Tibial artery (tissue), 4 donors: ENCODE results near the gene LRIG1.

Experiments
- DNase-seq, 2 donors: peaks; one replicate each; pipeline ENCODE4 v3.0.0-alpha.2; 2019
- H3K27ac ChIP-seq, 2 donors: fragments of 200-600 bp; sonication (generic) in 1 of 2; 1 replicate in 1 of 2; 2 replicates in 1 of 2; pipeline ENCODE4 v1.5.1; 2018 to 2019; ENCODE audit warnings: mild to moderate bottlenecking in 1 of 2
- H3K27me3 ChIP-seq, 2 donors: fragments of 200-600 bp; sonication (generic) in 1 of 2; one replicate each; pipeline versions ENCODE4 v1.5.1 to v1.6.0; 2016 to 2019
- H3K36me3 ChIP-seq, 3 donors: fragments of 200-600 bp; sonication (generic) in 2 of 3; one replicate each; pipeline ENCODE4 v1.5.1; 2016 to 2019; ENCODE audit warnings: mild to moderate bottlenecking in 2 of 3
- H3K4me1 ChIP-seq, 4 donors: fragments of 200-600 bp; sonication (generic) in 2 of 4; 1 replicate in 3 of 4; 2 replicates in 1 of 4; pipeline ENCODE4 v1.5.1; 2016 to 2019
- H3K4me3 ChIP-seq, 2 donors: fragments of 200-600 bp; sonication (generic) in 1 of 2; 1 replicate in 1 of 2; 2 replicates in 1 of 2; pipeline ENCODE4 v1.5.1; 2018 to 2019; ENCODE audit warnings: mild to moderate bottlenecking in 2 of 2
- H3K9me3 ChIP-seq, 3 donors: fragments of 200-600 bp; sonication (generic) in 1 of 3; one replicate each; pipeline ENCODE4 v1.5.1; 2016 to 2019
- intact Hi-C: fragments of 100-400 bp; cut with DNase I; formaldehyde crosslinking; loops from one replicate; pipeline ENCODE4 v1.15.0; 2023; ENCODE audit warnings: low total_unique reads
- TF ChIP-seq, protein P1 (sequence below), 2 experiments: fragments of 200-600 bp in 1 of 2; fragments of 450-650 bp in 1 of 2; IDR thresholded peaks; one replicate each; pipeline ENCODE4 v1.5.1; 2017 to 2019; ENCODE audit warnings: antibody characterized with exemption in 2 of 2, mild to moderate bottlenecking in 1 of 2, moderate library complexity in 1 of 2

LRIG1 gene

DNA sequence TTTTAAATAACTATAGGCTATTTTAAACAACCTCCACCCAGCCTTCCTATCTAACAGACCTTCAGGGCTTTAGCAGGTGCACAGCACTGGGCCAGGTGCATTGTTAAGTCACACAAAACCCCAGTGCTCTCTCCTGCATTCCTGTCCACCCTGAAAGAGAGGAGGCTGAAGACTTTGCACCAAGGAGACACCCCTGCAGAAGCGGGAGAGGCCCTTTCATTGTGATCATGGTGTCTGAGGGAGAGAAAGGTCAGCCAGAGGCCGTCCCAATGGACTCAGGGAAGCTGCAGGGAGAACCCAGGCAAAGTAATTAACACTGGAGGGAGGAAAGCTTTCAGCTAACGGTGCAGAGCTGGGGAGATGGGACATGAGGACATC lies 5.2 kb downstream of the LRIG1 start:
- Histone ChIP-seq H3K4me3 (no peak overlapping the region), H3K27me3 (no peaks in the 10 kb centered on the region), H3K9me3 (no peaks in the 10 kb centered on the region), H3K4me1 (peaks cover 0 to 74% (median 60%) of the 10 kb centered on the region in 4 donors), H3K36me3 (no peaks in the 10 kb centered on the region), H3K27ac (peak overlapping the region; percentile 91 to 99)
- intact Hi-C loops, result loop anchor here (5.0 kb wide), 1 partner anchor 43 kb away; no protein-coding TSS in a partner anchor
- TF ChIP-seq, protein P1, sequence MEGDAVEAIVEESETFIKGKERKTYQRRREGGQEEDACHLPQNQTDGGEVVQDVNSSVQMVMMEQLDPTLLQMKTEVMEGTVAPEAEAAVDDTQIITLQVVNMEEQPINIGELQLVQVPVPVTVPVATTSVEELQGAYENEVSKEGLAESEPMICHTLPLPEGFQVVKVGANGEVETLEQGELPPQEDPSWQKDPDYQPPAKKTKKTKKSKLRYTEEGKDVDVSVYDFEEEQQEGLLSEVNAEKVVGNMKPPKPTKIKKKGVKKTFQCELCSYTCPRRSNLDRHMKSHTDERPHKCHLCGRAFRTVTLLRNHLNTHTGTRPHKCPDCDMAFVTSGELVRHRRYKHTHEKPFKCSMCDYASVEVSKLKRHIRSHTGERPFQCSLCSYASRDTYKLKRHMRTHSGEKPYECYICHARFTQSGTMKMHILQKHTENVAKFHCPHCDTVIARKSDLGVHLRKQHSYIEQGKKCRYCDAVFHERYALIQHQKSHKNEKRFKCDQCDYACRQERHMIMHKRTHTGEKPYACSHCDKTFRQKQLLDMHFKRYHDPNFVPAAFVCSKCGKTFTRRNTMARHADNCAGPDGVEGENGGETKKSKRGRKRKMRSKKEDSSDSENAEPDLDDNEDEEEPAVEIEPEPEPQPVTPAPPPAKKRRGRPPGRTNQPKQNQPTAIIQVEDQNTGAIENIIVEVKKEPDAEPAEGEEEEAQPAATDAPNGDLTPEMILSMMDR (IDR thresholded peaks at IDR 0.05), result no peak
- DNase-seq, result no peak

DNA sequence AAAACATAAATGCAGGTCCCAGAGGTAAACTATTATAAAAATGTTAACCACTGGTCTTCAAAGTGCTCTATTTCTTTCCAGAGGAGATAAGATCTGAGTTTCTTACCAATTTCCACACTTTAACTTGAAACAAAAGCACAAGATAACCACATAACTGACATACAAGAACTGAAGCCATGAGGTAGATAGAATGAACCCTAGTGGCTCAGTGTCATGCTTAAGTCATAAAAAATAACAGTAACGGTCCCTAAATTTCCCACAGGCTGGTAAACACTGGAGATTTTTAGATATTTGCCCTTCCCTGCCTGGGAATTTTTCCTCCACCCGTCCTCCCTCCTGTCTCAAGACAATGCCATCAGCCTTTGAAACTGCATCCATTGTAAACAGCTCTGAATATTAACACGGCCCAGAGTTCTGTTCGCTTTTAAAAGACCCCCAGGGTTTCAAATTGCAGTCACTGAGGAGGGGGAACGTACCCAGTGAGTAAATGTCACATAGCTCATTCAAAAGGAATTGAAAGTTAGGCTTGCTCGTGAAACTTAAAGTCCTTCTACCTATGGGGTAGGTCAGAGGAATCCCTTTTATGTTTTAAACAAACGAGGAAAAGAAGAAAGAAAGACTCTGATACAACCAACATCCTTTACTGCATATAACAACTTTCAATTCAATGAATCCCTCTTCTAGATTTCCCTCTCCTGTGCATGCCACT lies 5.7 kb downstream of the LRIG1 start:
- TF ChIP-seq, protein P1 (IDR thresholded peaks at IDR 0.05), result no peak
- peaks cover 0 to 79% (median 65%) of the 10 kb centered on the region in 4 donors for H3K4me1 ChIP-seq
- H3K27me3 ChIP-seq, result no peaks in the 10 kb centered on the region
- no peak for DNase-seq
- intact Hi-C loops, result loop anchor here (5.0 kb wide), 1 partner anchor 43 kb away; no protein-coding TSS in a partner anchor
- no peaks in the 10 kb centered on the region for H3K36me3 ChIP-seq
- H3K9me3 ChIP-seq, result no peaks in the 10 kb centered on the region
- H3K27ac ChIP-seq, result peak overlapping the region; percentile 91 to 99
- H3K4me3 ChIP-seq, result no peak overlapping the region

DNA sequence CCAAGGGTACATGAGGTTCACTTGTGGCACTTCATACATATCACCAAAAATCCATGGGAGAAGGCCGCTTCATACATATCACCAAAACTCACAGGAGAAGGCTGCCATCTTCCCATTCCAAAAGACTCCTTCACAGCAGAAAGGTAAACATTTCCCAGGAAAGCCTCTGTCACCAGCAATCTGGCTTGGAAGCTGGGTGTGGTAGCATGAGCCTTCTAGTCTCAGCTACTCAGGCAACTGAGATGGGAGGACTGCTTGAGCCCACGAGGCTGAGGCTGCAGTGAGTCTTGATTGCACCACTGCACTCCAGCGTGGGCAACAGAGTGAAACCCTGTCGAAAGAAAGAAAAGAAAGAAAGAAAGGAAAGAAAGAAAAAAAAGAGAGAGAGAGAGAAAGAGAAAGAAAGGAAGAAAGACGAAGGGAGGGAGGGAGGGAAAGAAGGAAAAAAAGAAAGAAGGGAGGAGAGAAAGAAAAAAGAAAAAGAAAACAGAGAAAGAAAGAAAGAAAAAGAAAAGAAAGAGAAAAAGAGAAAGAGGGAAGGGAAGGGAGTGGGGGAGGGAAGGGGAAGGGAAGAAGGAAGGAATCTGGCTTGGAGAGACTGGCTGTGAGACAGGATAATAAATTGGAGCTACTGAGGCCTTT lies 7.2 kb downstream of the LRIG1 start:
- Histone ChIP-seq H3K4me3 (no peak overlapping the region), H3K36me3 (no peaks in the 10 kb centered on the region), H3K27ac (peak overlapping the region; percentile 91 to 99), H3K27me3 (no peaks in the 10 kb centered on the region), H3K9me3 (no peaks in the 10 kb centered on the region), H3K4me1 (peaks cover 0 to 95% (median 74%) of the 10 kb centered on the region in 4 donors)
- intact Hi-C loops, result no loop called here
- DNase-seq, result peak in 1 of 2 donors; percentile 23
- TF ChIP-seq, protein P1 (IDR thresholded peaks at IDR 0.05), result no peak

DNA sequence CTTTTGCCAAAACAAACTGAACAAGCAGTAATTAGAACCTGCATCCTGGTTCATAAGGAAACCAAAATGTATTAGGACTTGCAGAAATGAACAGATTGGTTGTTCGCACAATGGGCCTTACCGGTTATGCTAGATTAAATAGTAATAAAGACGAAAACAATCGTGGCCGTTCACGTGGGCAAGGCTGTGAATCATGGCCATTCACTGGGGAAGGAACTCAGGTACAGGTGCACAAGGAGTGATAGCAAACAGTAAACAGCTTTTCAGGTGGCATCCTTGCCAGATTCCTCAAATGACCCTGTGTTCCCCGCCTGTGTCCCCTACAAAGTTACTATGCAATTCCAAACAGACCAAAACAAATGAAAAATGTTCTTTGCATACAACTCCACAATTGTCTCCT lies 8.2 kb downstream of the LRIG1 start:
- no peak overlapping the region for H3K4me3 ChIP-seq
- intact Hi-C loops, result no loop called here
- H3K27me3 ChIP-seq, result no peaks in the 10 kb centered on the region
- peaks cover 0 to 98% (median 74%) of the 10 kb centered on the region in 4 donors for H3K4me1 ChIP-seq
- TF ChIP-seq, protein P1 (IDR thresholded peaks at IDR 0.05), result no peak
- DNase-seq, result peak in 1 of 2 donors; percentile 25
- peak overlapping the region; percentile 91 to 99 for H3K27ac ChIP-seq
- no peaks in the 10 kb centered on the region for H3K9me3 ChIP-seq
- H3K36me3 ChIP-seq, result no peaks in the 10 kb centered on the region

DNA sequence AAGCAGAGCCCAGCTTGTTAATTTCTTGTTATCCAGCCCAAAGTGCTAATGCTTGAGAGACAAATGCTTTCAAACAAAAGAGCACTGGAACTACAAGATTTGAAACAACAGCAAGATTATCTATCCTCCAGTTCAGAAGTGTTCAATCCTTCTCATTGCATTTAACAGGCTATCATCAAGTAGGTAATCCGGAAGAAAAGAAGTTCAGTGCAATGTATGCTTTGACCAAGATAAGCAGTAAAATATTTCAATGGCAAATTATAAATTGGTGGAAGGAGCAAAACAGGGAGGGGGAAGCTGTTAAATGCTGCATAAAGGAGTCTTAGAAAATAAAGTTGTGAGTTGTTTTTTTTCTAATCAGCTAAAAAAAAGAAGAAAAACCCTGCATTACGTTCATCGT lies 8.8 kb downstream of the LRIG1 start:
- DNase-seq, result no peak
- H3K4me1 ChIP-seq, result peaks cover 0 to 100% (median 78%) of the 10 kb centered on the region in 4 donors
- TF ChIP-seq, protein P1 (IDR thresholded peaks at IDR 0.05), result no peak

More for the DNA sequence above, 8.8 kb downstream of the LRIG1 start:
- Histone ChIP-seq H3K9me3 (no peaks in the 10 kb centered on the region), H3K27me3 (no peaks in the 10 kb centered on the region), H3K27ac (peak overlapping the region; percentile 91 to 99), H3K4me3 (no peak overlapping the region), H3K36me3 (no peaks in the 10 kb centered on the region)
- intact Hi-C loops, result no loop called here
